ENCODE results near the gene RAPGEF3. TPM values are rescaled to one million over a fixed set of nuclear protein-coding genes. Genes with fewer than 3 reads are reported as not detected.

Gene RAPGEF3
- total and polyA plus RNA-seq, 9 of the 15 experiments (the other 6 are each of a cell fraction or from before 2014, with no cell fraction given) = 0.03 to 0.78 (median 0.37) TPM; not detected in 1

- TF ChIP-seq C11orf30 (IDR thresholded peaks at IDR 0.05; ENCODE audit: low read depth) = peak; percentile 72
- peak; percentile 28; the same call in 1 of the 2 replicates for TF ChIP-seq MAFF (IDR thresholded peaks at IDR 0.05; ENCODE audit: low read length)
- peak; percentile 81 for TF ChIP-seq ZNF316 (IDR thresholded peaks at IDR 0.05)
- TF ChIP-seq ADNP (tag; IDR thresholded peaks at IDR 0.05) = no peak
- 0 out of 2 replicates have a peak, but pooled peaks have one; percentile 43 for TF ChIP-seq MAFG (tag; conservative IDR thresholded peaks at IDR 0.05)
- peaks cover 37 to 54% of the 10 kb centered on the region in 2 experiments for H3K4me1 ChIP-seq (replicated peaks in 1 of 2; ENCODE audit: control insufficient read depth in 2 of 2, insufficient read depth in 2 of 2, low read length in 2 of 2)
- DNase-seq (ENCODE audit: extremely low read depth in 1 of 4, low spot score in 3 of 4) (no peak), ATAC-seq (no peak), FAIRE-seq (no peak)
- intact Hi-C loops (cut with micrococcal nuclease) = no loop called here
- H3K9ac ChIP-seq (ENCODE audit: insufficient read depth in 1 of 2, low read depth in 2 of 2, low read length in 2 of 2) = no peak overlapping the region
- no peak overlapping the region for H2AFZ ChIP-seq (ENCODE audit: low read depth, low read length)
- H3K4me2 ChIP-seq (ENCODE audit: insufficient read depth, low read length) = no peak overlapping the region
- no peak overlapping the region for H3K27ac ChIP-seq (ENCODE audit: extremely low read depth, low read depth, low read length)
- BruUV-seq (replicated peaks) = no TSS peak
- peaks cover 5% of the 10 kb centered on the region for H3K9me1 ChIP-seq (ENCODE audit: control insufficient read depth, insufficient read depth, low read length)
- CTCF ChIA-PET (ENCODE audit: low intra/inter-chr PET ratio) = no interaction called here
- peaks cover 3% of the 10 kb centered on the region; the same call in 1 of the 3 replicates for H3K36me3 ChIP-seq (ENCODE audit: control insufficient read depth, insufficient read depth, low read length)
- no peak overlapping the region for H3K4me3 ChIP-seq
- peaks cover 33% of the 10 kb centered on the region for H3K79me2 ChIP-seq (ENCODE audit: control insufficient read depth, insufficient read depth, low read length)
- POLR2A ChIA-PET = interaction anchor here (1.1 to 1.9 kb wide), 3 partner anchors 12 to 57 kb away, joined by 4 to 6 read pairs (median 5); no protein-coding TSS in a partner anchor
- 83% methylated on average over 6 of the region's 6 CpGs for WGBS (ENCODE audit: insufficient coverage, low coverage, missing lambda C conversion rate)
- in situ Hi-C loops (cut with MboI) = loop anchor here (10.0 kb wide), 1 partner anchor 57 kb away; no protein-coding TSS in a partner anchor
- H3K27me3 ChIP-seq (ENCODE audit: control insufficient read depth in 2 of 2, insufficient read depth in 2 of 2, low read length in 2 of 2) = no peaks in the 10 kb centered on the region
- no peaks in the 10 kb centered on the region for H4K20me1 ChIP-seq (replicated peaks; ENCODE audit: control insufficient read depth, insufficient read depth, low read length)
- H3K9me3 ChIP-seq (replicated peaks; ENCODE audit: control insufficient read depth, insufficient read depth, low read depth, low read length) = no peaks in the 10 kb centered on the region
Observed at GRCh38 chr12:47771304-47771703, 12.6 kb upstream of the RAPGEF3 start.

- Histone ChIP-seq H3K4me3 (no peak overlapping the region), H3K27me3 (ENCODE audit: control insufficient read depth in 2 of 2, insufficient read depth in 2 of 2, low read length in 2 of 2) (no peaks in the 10 kb centered on the region), H3K4me1 (replicated peaks in 1 of 2; ENCODE audit: control insufficient read depth in 2 of 2, insufficient read depth in 2 of 2, low read length in 2 of 2) (peaks cover 29 to 43% of the 10 kb centered on the region in 2 experiments), H3K9me3 (replicated peaks; ENCODE audit: control insufficient read depth, insufficient read depth, low read depth, low read length) (no peaks in the 10 kb centered on the region), H3K27ac (ENCODE audit: extremely low read depth, low read depth, low read length) (no peak overlapping the region), H4K20me1 (replicated peaks; ENCODE audit: control insufficient read depth, insufficient read depth, low read length) (no peaks in the 10 kb centered on the region), H3K36me3 (ENCODE audit: control insufficient read depth, insufficient read depth, low read length) (no peaks in the 10 kb centered on the region), H3K79me2 (ENCODE audit: control insufficient read depth, insufficient read depth, low read length) (peaks cover 22% of the 10 kb centered on the region), H3K4me2 (ENCODE audit: insufficient read depth, low read length) (no peak overlapping the region), H3K9me1 (ENCODE audit: control insufficient read depth, insufficient read depth, low read length) (no peaks in the 10 kb centered on the region), H2AFZ (ENCODE audit: low read depth, low read length) (peak overlapping the region; percentile 47), H3K9ac (ENCODE audit: insufficient read depth in 1 of 2, low read depth in 2 of 2, low read length in 2 of 2) (no peak overlapping the region; a peak in 1 of 4 replicates)
- ATAC-seq (no peak), FAIRE-seq (no peak), DNase-seq (ENCODE audit: extremely low read depth in 1 of 4, low spot score in 3 of 4) (no peak)
- peak; percentile 31 to 38; a peak in 2 of 4 replicates for TF ChIP-seq TRIM24 (IDR thresholded peaks at IDR 0.05)
- no peak for TF ChIP-seq KDM4B (IDR thresholded peaks at IDR 0.05; ENCODE audit: borderline replicate concordance in 2 of 2, low read depth in 1 of 2)
- TF ChIP-seq CEBPG (CRISPR knock-in tag; IDR thresholded peaks at IDR 0.05) = peak; percentile 92
- TF ChIP-seq CEBPG (tag; conservative IDR thresholded peaks at IDR 0.05 in 1 of 2, IDR thresholded peaks at IDR 0.05 in 1 of 2) = peak; percentile 95 to 100
- peak; percentile 45; the same call in 1 of the 2 replicates for TF ChIP-seq BACH1 (tag; IDR thresholded peaks at IDR 0.05)
- 0 out of 2 replicates have a peak, but pooled peaks have one; percentile 12 for TF ChIP-seq SMAD4 (CRISPR knock-in tag; conservative IDR thresholded peaks at IDR 0.05)
- TF ChIP-seq RB1 (IDR thresholded peaks at IDR 0.05; ENCODE audit: low read depth) = no peak
- peak; percentile 100 for TF ChIP-seq CEBPB (tag; IDR thresholded peaks at IDR 0.05)
- peak; percentile 92 for TF ChIP-seq IRF9 (tag; IDR thresholded peaks at IDR 0.05)
- TF ChIP-seq KAT8 (IDR thresholded peaks at IDR 0.05; ENCODE audit: low read depth) = no peak
- ChIA-PET POLR2A (interaction anchor here (0.6 to 1.9 kb wide), 6 partner anchors 9 to 39 kb away, joined by 3 to 5 read pairs (median 4); no protein-coding TSS in a partner anchor), CTCF (ENCODE audit: low intra/inter-chr PET ratio) (interaction anchor here (1.1 kb wide), 1 partner anchor 67 kb away, joined by 4 read pairs; no protein-coding TSS in a partner anchor)
- intact Hi-C loops (cut with micrococcal nuclease) (no loop called here), in situ Hi-C loops (cut with MboI) (loop anchor here (10.0 kb wide), 1 partner anchor 55 kb away; no protein-coding TSS in a partner anchor)
- WGBS (ENCODE audit: insufficient coverage, low coverage, missing lambda C conversion rate) = 70% methylated on average over 3 of the region's 3 CpGs
- no TSS peak for BruUV-seq (replicated peaks)
Observed at GRCh38 chr12:47770086-47770726, 11.5 kb upstream of the RAPGEF3 start.
